Endothelial cell of umbilical vein (primary cell): ENCODE data around the gene VIL1. TPM values are rescaled to one million over a fixed set of nuclear protein-coding genes. Genes with fewer than 3 reads are reported as not detected.

Source experiments
- BruUV-seq: library from RNA; stranded (reverse); fragments of 400-500 nt; replicated peaks from 2 replicates; lab custom pipeline; 2021; lab: Mats Ljungman, UMichigan
- CTCF ChIA-PET: fragments of 300-600, 350-600 bp; sonication (Branson Sonifier 250); formaldehyde crosslinking; loops from one replicate; lab custom pipeline; 2021; ENCODE audit warnings: antibody characterized with exemption, inconsistent platforms; lab: Charles Lee
- POLR2A ChIA-PET: fragments of 300-600, 350-600 bp; sonication (Branson Sonifier 250); formaldehyde crosslinking; loops from one replicate; lab custom pipeline; 2021; ENCODE audit warnings: antibody characterized with exemption, inconsistent platforms; lab: Charles Lee
- DNase-seq: peaks from one replicate; pipeline ENCODE4 v3.0.0-alpha.2; 2011; ENCODE audit warnings: low read depth, low spot score
- FAIRE-seq: peaks from 2 replicates; lab custom pipeline; 2011; peaks lifted over from hg19 to GRCh38; lab: Jason Lieb, UNC
- H2AFZ ChIP-seq: 2 replicates; pipeline ENCODE4 v1.6.0; 2012; ENCODE audit warnings: low read depth, low read length, control low read depth, inconsistent platforms
- H3K27ac ChIP-seq: 2 replicates; pipeline ENCODE4 v1.5.1; 2011; ENCODE audit warnings: low read depth, mild to moderate bottlenecking, control low read depth, low read length, moderate library complexity; ENCODE audit not compliant: insufficient read depth
- H3K27me3 ChIP-seq, 2 experiments: 2 replicates each; pipeline versions ENCODE4 v1.6.0 to v1.6.1; 2011; ENCODE audit warnings: low read length in 2 of 2, mixed read lengths in 1 of 2; ENCODE audit not compliant: control insufficient read depth in 2 of 2, insufficient read depth in 2 of 2
- H3K36me3 ChIP-seq, 2 experiments: 2 replicates in 1 of 2; 3 replicates in 1 of 2; pipeline ENCODE4 v1.5.1; 2011; ENCODE audit warnings: low read length in 2 of 2, mild to moderate bottlenecking in 1 of 2, moderate library complexity in 1 of 2; ENCODE audit not compliant: control insufficient read depth in 2 of 2, insufficient read depth in 2 of 2; ENCODE audit errors: extremely low read depth in 1 of 2
- H3K4me1 ChIP-seq: 3 replicates; pipeline ENCODE4 v1.5.1; 2011; ENCODE audit warnings: mild to moderate bottlenecking, low read length; ENCODE audit not compliant: control insufficient read depth, insufficient read depth; ENCODE audit errors: extremely low read depth
- H3K4me2 ChIP-seq: 2 replicates; pipeline ENCODE4 v1.6.1; 2011; ENCODE audit warnings: low read length, control low read depth, mixed read lengths; ENCODE audit not compliant: insufficient read depth
- H3K4me3 ChIP-seq, 3 experiments: fragments of 200-600 bp in 1 of 3; sonication (generic), shearing (Covaris generic) in 1 of 3; replicated peaks in 1 of 3; 2 replicates each; pipeline ENCODE4 v1.5.1; 2011 to 2016; ENCODE audit warnings: control low read depth in 3 of 3, low read length in 3 of 3, mild to moderate bottlenecking in 2 of 3, inconsistent platforms in 1 of 3, low read depth in 1 of 3, moderate library complexity in 1 of 3; ENCODE audit not compliant: insufficient read depth in 1 of 3
- H3K79me2 ChIP-seq: 2 replicates; pipeline ENCODE4 v1.6.0; 2012; ENCODE audit warnings: low read length, inconsistent platforms; ENCODE audit not compliant: control insufficient read depth, insufficient read depth
- H3K9ac ChIP-seq: replicated peaks from 2 replicates; pipeline ENCODE3; 2011; ENCODE audit warnings: low read length, control low read depth; ENCODE audit not compliant: insufficient read depth; ENCODE audit errors: extremely low read depth
- H3K9me1 ChIP-seq: replicated peaks from 3 replicates; pipeline ENCODE4 v1.6.0; 2011; ENCODE audit warnings: mild to moderate bottlenecking, low read length; ENCODE audit not compliant: control insufficient read depth, insufficient read depth; ENCODE audit errors: extremely low read depth
- H3K9me3 ChIP-seq: replicated peaks from 2 replicates; pipeline ENCODE4 v1.5.1; 2012; ENCODE audit warnings: low read length, inconsistent platforms; ENCODE audit not compliant: control insufficient read depth, insufficient read depth
- H4K20me1 ChIP-seq: replicated peaks from 2 replicates; pipeline ENCODE3; 2011; ENCODE audit warnings: mild to moderate bottlenecking, low read length; ENCODE audit not compliant: control insufficient read depth, insufficient read depth; ENCODE audit errors: extremely low read depth
- FOS ChIP-seq: IDR thresholded peaks from 2 replicates; pipeline ENCODE4 v1.6.1; 2011; ENCODE audit warnings: mild to moderate bottlenecking, low read length, moderate library complexity, borderline replicate concordance; ENCODE audit not compliant: insufficient read depth
- GATA2 ChIP-seq: IDR thresholded peaks from 2 replicates; pipeline ENCODE4 v1.7.0; 2011; ENCODE audit warnings: low read depth, mild to moderate bottlenecking, moderate library complexity, mixed read lengths, low read length; ENCODE audit not compliant: insufficient read length, insufficient read depth
- JUN ChIP-seq: IDR thresholded peaks from 2 replicates; pipeline ENCODE4 v1.6.1; 2011; ENCODE audit warnings: borderline replicate concordance, low read depth; ENCODE audit not compliant: insufficient read length, insufficient read depth
- POLR2A ChIP-seq: IDR thresholded peaks from 2 replicates; pipeline ENCODE4 v1.6.1; 2012; ENCODE audit warnings: low read depth, mild to moderate bottlenecking, control low read depth, low read length
- POLR2AphosphoS5 ChIP-seq: IDR thresholded peaks from 2 replicates; pipeline ENCODE4 v1.6.1; 2012; ENCODE audit warnings: low read depth, mild to moderate bottlenecking, control low read depth, low read length, moderate library complexity; ENCODE audit not compliant: insufficient read depth
- dilution Hi-C: fragments of 300-500 bp; cut with MboI; formaldehyde crosslinking; loops from one replicate; pipeline ENCODE4 v1.15.0; 2019; ENCODE audit warnings: low sequenced_read_pairs; ENCODE audit not compliant: extremely low pct_ligation_motif_present
- intact Hi-C: fragments of 100-400 bp; cut with micrococcal nuclease; formaldehyde crosslinking; loops from one replicate; pipeline ENCODE4 v1.10.0; 2022
- polyA plus RNA-seq, 4 experiments: library from polyadenylated mRNA; depleted of rRNA in 3 of 4; stranded (reverse) in 3 of 4; unstranded in 1 of 4; fragments of >200 nt; gene quantifications; 2 replicates each; pipeline versions ENCODE4 v1.2.1 to v1.2.3, GENCODE V29; 2011 to 2012; ENCODE audit warnings: missing spikeins in 1 of 4
- total RNA-seq: library from RNA; stranded (reverse); gene quantifications from 2 replicates; pipeline ENCODE4 v1.2.3, GENCODE V29; 2021
- TF ChIP-seq, protein P1 (sequence below): IDR thresholded peaks from 2 replicates; pipeline ENCODE4 v1.6.1; 2011; ENCODE audit not compliant: insufficient read depth, insufficient read length
- TF ChIP-seq, protein P2 (sequence below), 2 donors: IDR thresholded peaks; 1 replicate in 1 of 2; 2 replicates in 1 of 2; pipeline ENCODE4 v1.5.1; 2011; ENCODE audit warnings: low read length in 2 of 2, mild to moderate bottlenecking in 2 of 2, moderate library complexity in 2 of 2, control low read depth in 1 of 2, inconsistent platforms in 1 of 2, low read depth in 1 of 2; ENCODE audit not compliant: insufficient read depth in 1 of 2; ENCODE audit errors: extremely low read depth in 1 of 2

VIL1 gene
- total and polyA plus RNA-seq, 2 donors (not counting 3 experiments of a cell fraction or from before 2014, with no cell fraction given): not detected

DNA sequence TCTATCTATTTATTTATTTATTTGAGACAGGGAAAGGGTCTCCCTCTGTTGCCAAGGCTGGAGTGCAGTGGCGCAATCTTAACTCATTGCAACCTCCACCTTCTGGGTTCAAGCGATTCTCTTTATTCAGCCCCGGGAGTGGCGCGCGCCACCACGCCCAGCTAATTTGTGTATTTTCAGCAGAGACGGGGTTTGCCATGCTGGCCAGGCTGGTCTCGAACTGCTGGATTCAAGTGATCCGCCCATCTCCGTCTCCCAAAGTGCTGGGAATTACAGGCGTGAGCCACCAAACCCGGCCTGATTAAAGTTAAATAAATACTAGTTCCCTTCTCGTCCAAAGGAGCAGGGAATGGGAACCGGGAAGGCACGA, 23.5 kb upstream of the VIL1 start:
- dilution Hi-C loops: no loop called here
- H3K79me2 ChIP-seq: peaks cover 5% of the 10 kb centered on the region
- no peaks in the 10 kb centered on the region for H4K20me1 ChIP-seq
- peak; percentile 18 for FAIRE-seq
- H3K27ac ChIP-seq: no peak overlapping the region
- peak overlapping the region; percentile 76 for H2AFZ ChIP-seq
- peak overlapping the region; percentile 34 for H3K9ac ChIP-seq
- BruUV-seq: no TSS peak
- intact Hi-C loops: loop anchor here (5.0 kb wide), 1 partner anchor 237 kb away; no protein-coding TSS in a partner anchor
- DNase-seq: no peak
- no peaks in the 10 kb centered on the region for H3K27me3 ChIP-seq
- H3K4me1 ChIP-seq: peaks cover 26% of the 10 kb centered on the region
- ChIA-PET POLR2A (interaction anchor here (1.5 kb wide), 1 partner anchor 72 kb away, joined by 3 read pairs; no protein-coding TSS in a partner anchor), CTCF (interaction anchor here (0.7 to 5.7 kb wide), 15 partner anchors 27 to 452 kb away, joined by 3 to 99 read pairs (median 5); partner anchors contain the start of genes AAMP, CATIP and PNKD)
- H3K9me1 ChIP-seq: no peaks in the 10 kb centered on the region
- peak overlapping the region; percentile 83 for H3K4me2 ChIP-seq
- peak overlapping the region; percentile 15 to 55 (median 46) for H3K4me3 ChIP-seq
- no peaks in the 10 kb centered on the region for H3K9me3 ChIP-seq
- H3K36me3 ChIP-seq: no peaks in the 10 kb centered on the region
- TF ChIP-seq, protein P1, sequence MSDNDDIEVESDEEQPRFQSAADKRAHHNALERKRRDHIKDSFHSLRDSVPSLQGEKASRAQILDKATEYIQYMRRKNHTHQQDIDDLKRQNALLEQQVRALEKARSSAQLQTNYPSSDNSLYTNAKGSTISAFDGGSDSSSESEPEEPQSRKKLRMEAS: no peak
- TF ChIP-seq JUN: no peak

DNA sequence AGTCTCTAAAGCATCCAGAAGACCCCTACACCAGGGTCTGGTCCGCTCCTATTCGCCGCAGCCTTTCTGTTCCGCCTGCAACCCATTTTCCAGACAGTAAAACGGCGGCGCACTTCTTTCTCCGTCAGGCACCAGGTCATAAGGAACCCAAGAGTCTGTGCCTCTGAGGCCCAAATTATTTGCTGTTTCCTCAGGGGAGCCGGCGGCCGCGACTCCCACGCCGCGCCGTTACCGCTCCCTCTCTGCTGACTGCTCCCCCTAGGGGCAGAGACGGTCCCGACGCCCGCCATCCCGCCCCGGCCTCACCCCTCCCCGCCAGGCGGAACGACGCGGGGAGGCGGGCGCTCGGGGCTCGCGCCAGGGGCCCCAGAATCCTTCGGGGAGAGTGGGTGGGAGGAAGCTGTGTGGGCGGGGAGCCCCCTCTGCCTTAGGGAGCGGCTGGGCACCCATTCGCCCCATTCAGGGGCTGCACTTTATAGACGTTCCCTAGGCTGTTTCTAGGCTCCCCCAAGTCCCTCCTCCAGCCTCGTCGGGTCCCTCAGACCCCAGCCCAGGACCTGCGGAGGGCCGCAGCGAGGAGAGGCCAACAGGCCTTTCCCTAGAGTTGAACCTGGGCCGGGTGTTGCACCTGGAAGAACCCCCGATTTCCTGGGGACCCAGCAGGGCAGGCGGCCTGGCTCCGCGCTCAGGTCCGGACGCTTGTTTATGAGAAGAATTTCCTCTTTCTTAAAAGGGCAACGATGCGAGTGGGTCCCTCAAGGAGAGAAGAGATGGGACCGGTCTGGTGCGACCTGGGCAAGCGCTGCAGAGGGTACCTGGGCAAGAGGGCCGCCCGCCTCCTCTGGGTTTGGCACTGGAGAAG, 22.9 kb upstream of the VIL1 start:
- Histone ChIP-seq H3K4me1 (peaks cover 28% of the 10 kb centered on the region), H3K79me2 (peaks cover 10% of the 10 kb centered on the region), H3K4me2 (peak overlapping the region; percentile 83), H3K9me3 (no peaks in the 10 kb centered on the region), H3K27me3 (no peaks in the 10 kb centered on the region), H3K36me3 (no peaks in the 10 kb centered on the region), H3K27ac (peak overlapping the region; percentile 82), H3K9ac (peak overlapping the region; percentile 69), H3K9me1 (no peaks in the 10 kb centered on the region), H3K4me3 (peak overlapping the region; percentile 23 to 55 (median 51)), H2AFZ (peak overlapping the region; percentile 89), H4K20me1 (no peaks in the 10 kb centered on the region)
- BruUV-seq: no TSS peak
- DNase-seq (peak; percentile 95), FAIRE-seq (peak; percentile 87)
- peak; percentile 78 for TF ChIP-seq POLR2AphosphoS5
- TF ChIP-seq POLR2A: peak; percentile 20
- TF ChIP-seq, protein P2, sequence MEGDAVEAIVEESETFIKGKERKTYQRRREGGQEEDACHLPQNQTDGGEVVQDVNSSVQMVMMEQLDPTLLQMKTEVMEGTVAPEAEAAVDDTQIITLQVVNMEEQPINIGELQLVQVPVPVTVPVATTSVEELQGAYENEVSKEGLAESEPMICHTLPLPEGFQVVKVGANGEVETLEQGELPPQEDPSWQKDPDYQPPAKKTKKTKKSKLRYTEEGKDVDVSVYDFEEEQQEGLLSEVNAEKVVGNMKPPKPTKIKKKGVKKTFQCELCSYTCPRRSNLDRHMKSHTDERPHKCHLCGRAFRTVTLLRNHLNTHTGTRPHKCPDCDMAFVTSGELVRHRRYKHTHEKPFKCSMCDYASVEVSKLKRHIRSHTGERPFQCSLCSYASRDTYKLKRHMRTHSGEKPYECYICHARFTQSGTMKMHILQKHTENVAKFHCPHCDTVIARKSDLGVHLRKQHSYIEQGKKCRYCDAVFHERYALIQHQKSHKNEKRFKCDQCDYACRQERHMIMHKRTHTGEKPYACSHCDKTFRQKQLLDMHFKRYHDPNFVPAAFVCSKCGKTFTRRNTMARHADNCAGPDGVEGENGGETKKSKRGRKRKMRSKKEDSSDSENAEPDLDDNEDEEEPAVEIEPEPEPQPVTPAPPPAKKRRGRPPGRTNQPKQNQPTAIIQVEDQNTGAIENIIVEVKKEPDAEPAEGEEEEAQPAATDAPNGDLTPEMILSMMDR (IDR thresholded peaks at IDR 0.05; ENCODE audit: extremely low read depth in 1 of 2, insufficient read depth in 1 of 2, low read depth in 1 of 2, low read length in 2 of 2): peak; percentile 71 to 87
- no peak for TF ChIP-seq GATA2
- TF ChIP-seq, protein P1: no peak
- no peak for TF ChIP-seq FOS
- dilution Hi-C loops (no loop called here), intact Hi-C loops (loop anchor here (1.0 to 5.0 kb wide), 7 partner anchors 28 to 236 kb away; partner anchors contain the start of gene TMBIM1)
- ChIA-PET CTCF (interaction anchor here (0.5 to 5.7 kb wide), 45 partner anchors 9 to 452 kb away, joined by 3 to 99 read pairs (median 4); partner anchors contain the start of genes AAMP, CATIP, PNKD and SLC11A1), POLR2A (interaction anchor here (1.5 kb wide), 1 partner anchor 73 kb away, joined by 3 read pairs; no protein-coding TSS in a partner anchor)
